ENCODE results near the gene KCNH2. TPM values are rescaled to one million over a fixed set of nuclear protein-coding genes. Genes with fewer than 3 reads are reported as not detected.

The KCNH2 gene
- total and polyA plus RNA-seq, 10 of the 15 experiments (the other 5 are each of a cell fraction or from before 2014, with no cell fraction given): 0.04 to 0.24 (median 0.17) TPM; not detected in 6

- Histone ChIP-seq H3K36me3 (ENCODE audit: control insufficient read depth in 2 of 2, insufficient read depth in 2 of 2, low read length in 1 of 2) (no peaks in the 10 kb centered on the region), H3K9me3 (replicated peaks; ENCODE audit: control insufficient read depth, insufficient read depth, low read length) (no peaks in the 10 kb centered on the region), H3K4me1 (ENCODE audit: control insufficient read depth, insufficient read depth, low read length) (no peaks in the 10 kb centered on the region), H4K20me1 (ENCODE audit: control insufficient read depth, insufficient read depth) (no peaks in the 10 kb centered on the region), H3K4me3 (no peak overlapping the region), H3K27ac (ENCODE audit: control insufficient read depth, insufficient read depth) (no peak overlapping the region), H2AFZ (ENCODE audit: control insufficient read depth, low read depth, low read length) (no peak overlapping the region), H3K9ac (ENCODE audit: control insufficient read depth, insufficient read depth, low read length) (no peak overlapping the region), H3K79me2 (ENCODE audit: control insufficient read depth, insufficient read depth, low read length) (no peaks in the 10 kb centered on the region), H3K27me3 (replicated peaks in 1 of 2; ENCODE audit: control insufficient read depth in 2 of 2, insufficient read depth in 2 of 2, low read length in 1 of 2) (peaks cover 0 to 2% of the 10 kb centered on the region in 2 experiments; a peak in 2 of 4 replicates), H3K4me2 (ENCODE audit: control insufficient read depth, insufficient read depth) (no peak overlapping the region)
- 28% methylated on average over 6 of the region's 6 CpGs for WGBS (ENCODE audit: insufficient coverage, insufficient replicate concordance, low lambda C conversion rate, missing lambda C conversion rate)
- POLR2A ChIA-PET: no interaction called here
- intact Hi-C loops (cut with micrococcal nuclease; ENCODE audit: unreplicated experiment) (no loop called here), in situ Hi-C loops (cut with MboI) (no loop called here)
- BruUV-seq (replicated peaks): no TSS peak
- no peak for TF ChIP-seq KAT2A (conservative IDR thresholded peaks at IDR 0.05; ENCODE audit: control insufficient read depth, low read depth, low read length)
- TF ChIP-seq MTA2 (IDR thresholded peaks at IDR 0.05; ENCODE audit: low read depth): no peak
- no peak for TF ChIP-seq EED (IDR thresholded peaks at IDR 0.05; ENCODE audit: low read depth)
- no peak for TF ChIP-seq POU2F2 (IDR thresholded peaks at IDR 0.05; ENCODE audit: borderline replicate concordance, low read depth, low read length)
- SMC1A ChIA-PET (ENCODE audit: uncharacterized antibody, unreplicated experiment): no interaction called here
- no peak for DNase-seq (ENCODE audit: low read depth, low spot score)
- CTCF ChIA-PET: interaction anchor here (1.5 kb wide), 1 partner anchor 29 kb away, joined by 4 read pairs; no protein-coding TSS in a partner anchor
- no peak for FAIRE-seq
- no peak for ATAC-seq
- RAD21 ChIA-PET (ENCODE audit: unreplicated experiment): no interaction called here
Observed at GRCh38 chr7:150927157-150927955, 50.8 kb downstream of the KCNH2 start.

GRCh38 chr7:150926066-150926465, 52.1 kb downstream of the KCNH2 start:
- Histone ChIP-seq H3K36me3 (ENCODE audit: control insufficient read depth in 2 of 2, insufficient read depth in 2 of 2, low read length in 1 of 2) (no peaks in the 10 kb centered on the region), H3K27me3 (replicated peaks in 1 of 2; ENCODE audit: control insufficient read depth in 2 of 2, insufficient read depth in 2 of 2, low read length in 1 of 2) (peaks cover 0 to 2% of the 10 kb centered on the region in 2 experiments; a peak in 1 of 4 replicates), H3K4me2 (ENCODE audit: control insufficient read depth, insufficient read depth) (no peak overlapping the region), H3K4me3 (no peak overlapping the region), H4K20me1 (ENCODE audit: control insufficient read depth, insufficient read depth) (no peaks in the 10 kb centered on the region), H3K27ac (ENCODE audit: control insufficient read depth, insufficient read depth) (no peak overlapping the region), H3K4me1 (ENCODE audit: control insufficient read depth, insufficient read depth, low read length) (no peaks in the 10 kb centered on the region), H3K9ac (ENCODE audit: control insufficient read depth, insufficient read depth, low read length) (no peak overlapping the region), H2AFZ (ENCODE audit: control insufficient read depth, low read depth, low read length) (no peak overlapping the region), H3K79me2 (ENCODE audit: control insufficient read depth, insufficient read depth, low read length) (no peaks in the 10 kb centered on the region), H3K9me3 (replicated peaks; ENCODE audit: control insufficient read depth, insufficient read depth, low read length) (no peaks in the 10 kb centered on the region)
- RAD21 ChIA-PET (ENCODE audit: unreplicated experiment): no interaction called here
- no peak for FAIRE-seq
- POLR2A ChIA-PET: no interaction called here
- BruUV-seq (replicated peaks): no TSS peak
- in situ Hi-C loops (cut with MboI): no loop called here
- DNase-seq (ENCODE audit: low read depth, low spot score): no peak
- ATAC-seq: no peak
- intact Hi-C loops (cut with micrococcal nuclease; ENCODE audit: unreplicated experiment): no loop called here
- 38% methylated on average over 7 of the region's 7 CpGs for WGBS (ENCODE audit: insufficient coverage, insufficient replicate concordance, low lambda C conversion rate, missing lambda C conversion rate)
- CTCF ChIA-PET: interaction anchor here (0.7 to 1.5 kb wide), 2 partner anchors 28 to 42 kb away, joined by 4 read pairs; no protein-coding TSS in a partner anchor
- SMC1A ChIA-PET (ENCODE audit: uncharacterized antibody, unreplicated experiment): no interaction called here
- TF ChIP-seq IRF5 (IDR thresholded peaks at IDR 0.05; ENCODE audit: borderline replicate concordance) (no peak), CTCF (IDR thresholded peaks at IDR 0.05 in 2 of 3, conservative IDR thresholded peaks at IDR 0.05 in 1 of 3; ENCODE audit: control insufficient read depth in 2 of 3, extremely low read depth in 1 of 3, insufficient read depth in 1 of 3, low read depth in 3 of 3, low read length in 3 of 3) (no peak), TBL1XR1 (IDR thresholded peaks at IDR 0.05; ENCODE audit: low read depth, low read length) (no peak), SMAD1 (IDR thresholded peaks at IDR 0.05; ENCODE audit: low read depth, partially characterized antibody) (no peak), ASH2L (IDR thresholded peaks at IDR 0.05; ENCODE audit: borderline replicate concordance, low read depth) (no peak), GABPA (IDR thresholded peaks at IDR 0.05; ENCODE audit: low read depth) (no peak), NFYB (IDR thresholded peaks at IDR 0.05; ENCODE audit: insufficient read depth, low read depth, low read length) (no peak), NR2C1 (IDR thresholded peaks at IDR 0.05) (no peak)
- TF ChIP-seq, protein P1, sequence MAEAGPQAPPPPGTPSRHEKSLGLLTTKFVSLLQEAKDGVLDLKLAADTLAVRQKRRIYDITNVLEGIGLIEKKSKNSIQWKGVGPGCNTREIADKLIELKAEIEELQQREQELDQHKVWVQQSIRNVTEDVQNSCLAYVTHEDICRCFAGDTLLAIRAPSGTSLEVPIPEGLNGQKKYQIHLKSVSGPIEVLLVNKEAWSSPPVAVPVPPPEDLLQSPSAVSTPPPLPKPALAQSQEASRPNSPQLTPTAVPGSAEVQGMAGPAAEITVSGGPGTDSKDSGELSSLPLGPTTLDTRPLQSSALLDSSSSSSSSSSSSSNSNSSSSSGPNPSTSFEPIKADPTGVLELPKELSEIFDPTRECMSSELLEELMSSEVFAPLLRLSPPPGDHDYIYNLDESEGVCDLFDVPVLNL (IDR thresholded peaks at IDR 0.05; ENCODE audit: low read depth, low read length): no peak
